ENCODE results near the gene NCOA3.

NCOA3 gene

GRCh38 chr20:47557218-47557617 is 55.5 kb downstream of the NCOA3 start:
- no peak for TF ChIP-seq CEBPB (IDR thresholded peaks at IDR 0.05)
- no peak for TF ChIP-seq EGR1 (IDR thresholded peaks at IDR 0.05)
- no peak for TF ChIP-seq TAF1 (IDR thresholded peaks at IDR 0.05; ENCODE audit: low read depth)
- no peak for TF ChIP-seq YY1 (IDR thresholded peaks at IDR 0.05; ENCODE audit: low read depth)
- no peak for TF ChIP-seq FOXM1 (IDR thresholded peaks at IDR 0.05; ENCODE audit: borderline replicate concordance, low read depth)
- TF ChIP-seq CREB1 (IDR thresholded peaks at IDR 0.05; ENCODE audit: low read depth): no peak
- TF ChIP-seq USF1 (IDR thresholded peaks at IDR 0.05): no peak
- TF ChIP-seq REST (IDR thresholded peaks at IDR 0.05; ENCODE audit: low read depth): no peak
- TF ChIP-seq TCF12 (IDR thresholded peaks at IDR 0.05; ENCODE audit: low read depth): no peak
- no peak for TF ChIP-seq MAX (IDR thresholded peaks at IDR 0.05)
- TF ChIP-seq RAD21 (IDR thresholded peaks at IDR 0.05; ENCODE audit: low read depth): no peak
- no peak for TF ChIP-seq EP300 (IDR thresholded peaks at IDR 0.05; ENCODE audit: borderline replicate concordance)
- no peak for TF ChIP-seq NFIC (IDR thresholded peaks at IDR 0.05)
- TF ChIP-seq TEAD4 (IDR thresholded peaks at IDR 0.05): no peak

GRCh38 chr20:47557791-47558190 is 56.1 kb downstream of the NCOA3 start:
- no peak for TF ChIP-seq CREB1 (IDR thresholded peaks at IDR 0.05; ENCODE audit: low read depth)
- TF ChIP-seq CEBPB (IDR thresholded peaks at IDR 0.05): no peak
- TF ChIP-seq NFIC (IDR thresholded peaks at IDR 0.05): no peak
- no peak for TF ChIP-seq EP300 (IDR thresholded peaks at IDR 0.05; ENCODE audit: borderline replicate concordance)
- no peak for TF ChIP-seq REST (IDR thresholded peaks at IDR 0.05; ENCODE audit: low read depth)
- TF ChIP-seq USF1 (IDR thresholded peaks at IDR 0.05): no peak
- no peak for TF ChIP-seq MAX (IDR thresholded peaks at IDR 0.05)
- no peak for TF ChIP-seq TCF12 (IDR thresholded peaks at IDR 0.05; ENCODE audit: low read depth)
- TF ChIP-seq TAF1 (IDR thresholded peaks at IDR 0.05; ENCODE audit: low read depth): no peak
- no peak for TF ChIP-seq ZBTB7A (IDR thresholded peaks at IDR 0.05; ENCODE audit: low read depth)

- TF ChIP-seq EP300 (IDR thresholded peaks at IDR 0.05; ENCODE audit: borderline replicate concordance) (no peak), REST (IDR thresholded peaks at IDR 0.05; ENCODE audit: low read depth) (no peak), ZBTB7A (IDR thresholded peaks at IDR 0.05; ENCODE audit: low read depth) (no peak), FOXM1 (IDR thresholded peaks at IDR 0.05; ENCODE audit: borderline replicate concordance, low read depth) (no peak), RAD21 (IDR thresholded peaks at IDR 0.05; ENCODE audit: low read depth) (no peak), CEBPB (IDR thresholded peaks at IDR 0.05) (no peak), USF1 (IDR thresholded peaks at IDR 0.05) (no peak), MAX (IDR thresholded peaks at IDR 0.05) (no peak), CREB1 (IDR thresholded peaks at IDR 0.05; ENCODE audit: low read depth) (no peak), YY1 (IDR thresholded peaks at IDR 0.05; ENCODE audit: low read depth) (no peak), TCF12 (IDR thresholded peaks at IDR 0.05; ENCODE audit: low read depth) (no peak), TEAD4 (IDR thresholded peaks at IDR 0.05) (no peak), EGR1 (IDR thresholded peaks at IDR 0.05) (no peak)
Measured at GRCh38 chr20:47558295-47559066, 56.8 kb downstream of the NCOA3 start.

Data from Ishikawa (cell line).